Endometrial microvascular endothelial cells (primary cell): Measurements from ENCODE around the gene MED22. TPM values are rescaled to one million over a fixed set of nuclear protein-coding genes. Genes with fewer than 3 reads are reported as not detected.

Experiments
- in situ Hi-C: cut with HindIII; loops from 2 replicates; pipeline ENCODE4 v1.10.0; 2017; ENCODE audit warnings: low sequenced_read_pairs, low pct_unique_long_range_greater_than_20kb; ENCODE audit errors: inconsistent ontology term
- total RNA-seq: library from RNA; depleted of rRNA; stranded (reverse); fragments of >200 nt; gene quantifications from one replicate; pipeline ENCODE4 v1.2.3, GENCODE V29; 2015; ENCODE audit errors: inconsistent ontology term

The MED22 gene
- total RNA-seq, 1 donor from 2014 or later = 20.3 TPM

DNA sequence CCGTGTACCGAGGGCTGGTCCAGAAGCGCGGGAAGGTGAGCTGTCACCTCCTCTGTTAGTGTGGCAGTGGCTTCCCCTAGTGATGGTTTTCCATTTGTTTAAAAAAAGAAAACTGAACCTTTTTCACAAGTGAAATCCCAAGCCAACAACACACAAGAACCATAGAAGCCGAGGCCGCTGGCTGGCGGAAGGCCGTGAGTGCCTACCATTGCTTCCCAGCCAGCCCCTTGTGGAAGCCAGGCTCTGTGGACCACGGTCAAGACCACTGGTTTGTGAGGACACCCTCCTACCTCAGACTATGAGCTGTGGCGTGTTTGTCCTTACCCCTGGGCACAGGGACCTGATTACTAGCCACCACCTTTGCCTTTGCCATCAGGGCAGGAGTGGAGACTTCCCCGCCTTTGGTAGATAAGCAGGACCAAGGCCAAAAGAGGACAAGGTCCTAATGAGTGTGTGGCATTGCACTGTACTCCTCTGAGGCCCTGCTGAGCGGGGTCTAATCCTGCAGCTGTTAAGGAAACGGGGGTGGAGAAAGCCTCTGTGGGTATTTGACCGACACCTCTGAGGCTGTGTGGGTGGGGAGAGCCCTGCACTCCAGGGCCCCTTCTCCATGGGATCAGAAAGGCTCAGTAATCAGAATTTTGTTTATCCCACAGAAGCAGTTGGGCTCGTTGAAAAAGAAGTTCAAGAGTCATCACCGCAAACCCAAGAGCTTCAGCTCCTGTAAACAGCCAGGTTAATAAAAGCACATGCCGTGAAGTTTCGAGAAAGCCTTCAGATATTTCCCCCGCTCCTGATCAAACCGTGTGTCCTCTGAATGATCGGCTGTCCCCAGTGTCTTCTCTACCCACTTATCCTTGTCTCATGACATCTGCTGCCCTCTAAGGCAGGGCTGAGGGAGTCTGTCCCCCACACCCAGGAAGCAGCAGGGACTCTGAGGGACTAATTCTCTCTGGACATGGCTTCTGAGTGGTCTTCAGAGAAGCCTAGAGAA, 12.8 kb upstream of the MED22 start:
- in situ Hi-C loops = no loop called here

DNA sequence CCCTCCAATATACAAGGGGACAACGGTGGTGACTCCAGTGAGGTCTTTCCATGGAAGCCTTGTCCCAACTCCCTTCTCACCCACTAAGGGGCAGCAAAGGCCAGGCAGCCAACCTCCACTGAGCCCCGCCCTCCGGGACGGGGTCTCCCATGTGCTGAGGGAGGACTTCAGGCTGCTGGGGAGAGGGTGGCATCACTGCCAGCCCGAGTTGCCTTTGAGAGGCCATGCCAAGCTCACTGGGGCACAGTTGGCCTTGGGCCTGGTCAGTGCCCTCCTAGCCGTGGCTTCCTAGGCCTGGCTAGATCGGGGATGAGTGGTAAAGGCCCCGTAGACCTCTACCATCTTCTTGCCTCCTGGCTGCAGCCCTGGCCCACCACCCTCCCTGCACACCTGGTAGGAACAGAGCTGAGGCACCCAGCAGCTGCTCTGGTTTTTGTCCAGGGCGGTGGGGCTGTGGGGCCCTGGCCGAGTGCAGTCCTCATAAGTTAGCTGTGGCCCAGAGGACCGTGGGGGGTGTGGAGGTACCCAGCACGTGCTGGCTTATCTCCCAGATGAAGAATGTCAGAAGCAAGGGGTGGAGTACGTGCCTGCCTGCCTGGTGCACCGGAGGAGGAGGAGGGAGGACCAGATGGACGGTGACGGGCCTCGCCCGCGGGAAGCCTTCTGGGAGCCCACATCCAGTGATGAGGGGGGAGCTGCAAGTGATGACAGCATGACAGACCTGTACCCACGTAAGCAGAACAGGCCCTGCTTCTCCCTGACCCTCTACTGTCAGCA, 11.7 kb upstream of the MED22 start:
- in situ Hi-C loops = no loop called here

DNA sequence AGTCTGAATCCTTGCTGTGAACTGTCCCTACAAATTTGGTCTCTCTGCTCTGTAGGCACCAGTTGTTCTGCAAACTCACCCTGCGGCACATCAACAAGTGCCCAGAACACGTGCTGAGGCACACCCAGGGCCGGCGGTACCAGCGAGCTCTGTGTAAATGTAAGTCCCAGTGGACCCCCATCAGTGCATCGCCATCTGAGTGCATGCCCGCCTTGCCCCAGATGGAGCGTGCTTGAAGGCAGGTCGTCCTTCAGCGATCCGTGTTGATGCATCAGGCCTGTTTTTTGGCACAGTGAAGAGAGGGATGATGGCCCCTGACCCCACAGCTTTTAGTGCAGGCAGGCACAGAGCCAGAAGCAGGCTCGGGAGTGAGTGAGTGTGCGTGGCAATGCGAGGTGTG, 9.7 kb upstream of the MED22 start:
- in situ Hi-C loops = no loop called here

DNA sequence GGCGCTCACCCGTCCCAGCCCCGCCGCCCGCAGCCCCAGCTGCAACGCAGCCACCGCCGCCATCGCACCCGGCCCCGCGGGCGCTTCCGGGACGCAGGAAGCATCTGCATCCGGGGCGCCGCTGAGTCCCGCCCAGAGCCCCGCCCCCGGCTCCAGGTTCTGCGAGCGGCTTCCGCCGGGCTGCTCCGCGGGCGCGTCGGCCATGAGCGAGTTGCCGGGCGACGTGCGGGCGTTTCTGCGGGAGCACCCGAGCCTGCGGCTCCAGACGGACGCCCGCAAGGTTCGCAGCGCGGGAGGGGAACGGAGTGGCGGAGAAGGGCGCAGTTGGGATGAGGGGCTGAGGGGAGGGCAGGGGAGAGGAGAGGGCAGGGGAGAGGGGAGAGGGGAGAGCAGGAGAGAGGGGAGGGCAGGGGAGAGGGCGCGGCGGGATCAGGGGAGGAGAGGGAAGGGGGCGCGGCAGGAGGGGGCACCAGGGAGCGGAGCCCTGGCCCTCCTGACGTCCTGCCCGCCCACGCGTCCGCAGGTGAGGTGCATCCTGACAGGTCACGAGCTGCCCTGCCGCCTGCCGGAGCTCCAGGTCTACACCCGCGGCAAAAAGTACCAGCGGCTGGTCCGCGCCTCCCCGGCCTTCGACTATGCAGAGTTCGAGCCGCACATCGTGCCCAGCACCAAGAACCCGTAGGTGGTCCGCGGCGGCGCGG, 8.6 kb upstream of the MED22 start, which contains the start of the genes SURF1 and SURF2:
SURF1 (minus strand) TSS at position 97 of the 701 bp plus-strand sequence; CDS start at position 63, 34 bp downstream.
SURF2 (plus strand) TSS at position 160 of the 701 bp plus-strand sequence; CDS start at position 203, 43 bp downstream.
- in situ Hi-C loops = no loop called here

DNA sequence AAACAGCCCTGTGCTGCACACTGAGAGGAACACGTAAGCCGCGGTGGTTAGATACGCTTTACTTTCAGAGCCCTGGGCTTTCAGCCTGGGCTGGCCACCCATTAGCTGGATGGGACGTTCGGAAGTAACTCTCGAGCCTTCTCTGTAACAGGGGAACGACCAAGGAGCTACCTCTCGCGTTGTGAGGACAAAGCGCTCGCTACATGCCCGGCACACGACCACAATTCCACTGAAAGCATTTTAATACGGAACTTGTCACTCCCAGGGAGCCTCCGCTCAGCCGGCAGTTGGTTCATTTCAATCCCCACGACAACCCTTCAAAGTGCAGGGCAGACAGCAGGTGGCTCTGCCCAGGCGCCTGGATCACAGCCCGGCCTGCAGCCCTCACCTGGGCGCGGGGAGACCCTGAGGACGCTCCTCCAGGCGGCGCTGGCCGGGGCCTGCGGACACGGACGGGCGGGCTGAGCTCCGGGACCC, 8.0 kb upstream of the MED22 start:
- in situ Hi-C loops = no loop called here

DNA sequence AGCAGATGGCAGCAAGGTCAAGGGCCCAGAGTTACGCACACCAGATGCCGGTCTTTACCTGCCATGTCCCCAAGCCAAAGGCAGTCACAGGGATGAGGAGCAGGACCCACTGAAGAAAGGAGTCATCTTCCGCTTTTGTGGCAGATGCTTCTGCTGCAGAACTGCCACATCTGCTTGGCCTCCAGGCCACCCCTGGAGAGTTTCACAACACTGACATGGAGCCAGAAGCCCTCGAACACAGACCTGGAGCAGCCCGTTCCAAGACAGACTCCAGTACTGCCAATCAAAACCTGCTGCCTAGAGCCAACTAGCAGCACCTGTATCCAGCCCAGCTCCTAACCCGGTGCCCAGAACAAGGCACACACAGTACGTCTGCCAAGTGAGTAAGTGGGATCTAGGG, 6.8 kb upstream of the MED22 start:
- in situ Hi-C loops = no loop called here

DNA sequence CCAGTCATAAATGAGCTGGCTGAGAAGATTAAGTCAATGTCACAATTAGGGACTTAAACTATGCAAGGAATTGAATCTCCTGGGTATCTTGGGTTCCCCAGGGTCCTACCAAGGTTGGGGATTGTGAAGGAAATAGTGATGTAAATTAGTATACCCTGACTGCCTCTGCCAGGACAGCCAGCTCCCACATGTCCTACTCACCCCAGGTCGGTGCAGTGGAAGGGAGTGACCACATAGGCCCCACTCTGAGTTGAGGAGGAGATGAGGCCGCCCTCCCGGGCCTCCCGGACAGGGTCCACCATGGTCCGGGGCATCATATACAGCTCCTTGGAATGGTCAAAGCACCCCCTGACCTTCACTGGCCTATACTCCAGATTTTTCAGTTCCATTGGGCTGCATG, 5.6 kb upstream of the MED22 start:
- in situ Hi-C loops = no loop called here

DNA sequence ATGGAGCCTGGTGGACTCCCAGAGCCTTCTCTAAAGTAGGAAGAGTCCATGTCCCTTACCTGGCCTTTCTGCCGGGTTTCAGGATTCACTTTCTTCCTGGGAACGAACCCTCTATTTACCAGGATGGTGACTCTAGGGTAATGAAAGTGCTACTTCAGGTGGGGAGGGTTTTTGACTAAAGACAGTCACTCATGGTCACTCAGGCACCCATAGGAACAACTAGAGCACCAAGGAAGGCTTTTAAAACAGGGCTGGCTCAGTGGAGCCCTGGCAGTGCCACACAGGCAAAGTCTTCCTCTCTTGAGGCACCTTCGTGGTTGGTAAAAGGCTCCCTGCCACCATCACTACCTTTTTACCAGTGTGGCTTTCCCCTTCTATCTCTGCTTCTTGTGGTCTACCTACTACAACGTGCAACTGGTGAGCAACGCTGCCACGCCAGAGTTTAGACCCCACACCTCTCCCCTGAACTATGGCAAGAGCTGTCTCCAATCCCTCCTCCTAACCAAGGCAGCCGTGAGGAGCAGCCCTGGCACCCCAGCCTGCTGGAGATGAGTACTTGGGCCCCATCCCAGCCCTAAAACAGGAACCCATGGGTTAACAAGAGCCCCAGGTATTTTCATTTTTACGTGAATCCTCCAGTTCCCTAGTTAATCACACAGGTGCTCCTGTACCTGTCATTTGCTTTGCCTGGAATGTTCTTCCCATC, 4.9 kb upstream of the MED22 start:
- in situ Hi-C loops = no loop called here

DNA sequence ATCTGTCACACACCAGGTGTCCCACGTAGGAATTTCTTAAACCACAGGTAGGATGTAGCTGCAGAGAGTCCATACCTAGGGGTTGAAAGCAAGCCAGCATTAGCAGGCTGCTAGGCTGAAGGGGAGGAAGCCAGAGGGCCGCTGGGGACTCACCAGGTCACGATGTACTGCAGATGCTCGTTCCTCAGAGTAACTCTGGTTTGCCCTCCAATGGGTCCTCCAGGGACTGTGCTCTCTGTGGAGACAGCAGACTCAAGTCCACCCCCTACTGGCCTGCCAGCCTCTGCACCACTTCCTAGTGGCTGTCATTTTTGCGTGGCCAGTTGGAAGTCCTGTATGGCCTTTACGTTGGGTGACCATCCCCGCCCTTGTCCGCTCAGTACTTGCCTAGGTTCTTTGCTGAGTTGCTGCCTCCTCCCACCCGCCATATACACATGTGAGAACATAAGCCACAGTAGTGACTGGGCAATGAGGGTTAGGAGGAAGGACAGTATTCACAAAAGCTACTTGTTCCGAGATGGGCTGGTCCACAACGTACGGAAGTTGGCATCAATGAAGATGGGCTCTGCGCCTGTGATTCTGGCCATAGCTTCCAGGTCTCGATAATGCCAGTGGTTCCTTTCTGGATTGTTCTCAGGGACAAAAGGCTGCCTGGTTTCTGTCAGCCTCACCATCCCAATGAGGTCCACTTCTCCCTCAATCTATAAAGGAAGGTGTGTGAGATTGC, 4.1 kb upstream of the MED22 start:
- in situ Hi-C loops = no loop called here

DNA sequence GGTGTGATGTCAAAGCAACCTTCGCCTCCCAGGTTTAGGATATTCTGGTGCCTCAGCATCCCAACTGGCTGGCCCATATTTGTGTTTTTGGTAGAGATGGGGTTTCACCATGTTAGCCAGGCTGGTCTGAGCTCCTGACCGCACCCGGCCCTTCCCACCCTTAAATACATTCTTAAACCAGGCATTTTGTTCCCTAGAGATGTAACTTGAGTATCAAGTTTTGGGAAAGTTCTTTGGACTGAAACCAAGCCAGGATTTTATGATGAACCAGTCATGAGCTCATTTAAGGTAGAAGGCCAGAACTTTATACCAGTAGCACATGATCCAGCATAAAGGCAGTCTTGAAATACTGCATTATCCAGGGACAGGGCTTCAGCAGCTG, 3.6 kb upstream of the MED22 start:
- in situ Hi-C loops = no loop called here

DNA sequence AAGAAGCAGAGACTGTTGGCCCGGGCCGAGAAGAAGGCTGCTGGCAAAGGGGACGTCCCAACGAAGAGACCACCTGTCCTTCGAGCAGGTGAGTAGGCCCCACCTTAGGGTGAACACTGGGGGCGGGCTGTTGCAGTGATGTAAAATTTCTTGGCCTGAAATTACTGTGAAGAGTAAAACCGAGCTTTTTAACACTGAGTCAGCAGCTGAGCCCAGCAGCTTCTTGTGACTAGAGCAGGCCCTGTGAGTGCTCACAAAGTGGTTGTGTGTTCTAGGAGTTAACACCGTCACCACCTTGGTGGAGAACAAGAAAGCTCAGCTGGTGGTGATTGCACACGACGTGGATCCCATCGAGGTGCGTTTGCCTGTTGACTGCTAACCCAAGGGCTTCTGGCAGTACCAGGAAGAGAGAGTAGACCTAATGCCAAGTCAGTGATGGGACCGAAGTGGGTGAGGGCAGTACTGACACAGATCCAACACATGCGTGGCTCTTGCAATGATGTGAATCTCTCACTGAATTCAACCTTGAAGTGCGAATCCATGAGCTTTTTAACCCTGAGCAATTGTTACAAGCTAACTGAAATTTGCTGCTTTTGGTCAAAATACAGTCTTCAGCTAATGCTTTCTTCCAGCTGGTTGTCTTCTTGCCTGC, 2.2 kb upstream of the MED22 start:
- in situ Hi-C loops = no loop called here

DNA sequence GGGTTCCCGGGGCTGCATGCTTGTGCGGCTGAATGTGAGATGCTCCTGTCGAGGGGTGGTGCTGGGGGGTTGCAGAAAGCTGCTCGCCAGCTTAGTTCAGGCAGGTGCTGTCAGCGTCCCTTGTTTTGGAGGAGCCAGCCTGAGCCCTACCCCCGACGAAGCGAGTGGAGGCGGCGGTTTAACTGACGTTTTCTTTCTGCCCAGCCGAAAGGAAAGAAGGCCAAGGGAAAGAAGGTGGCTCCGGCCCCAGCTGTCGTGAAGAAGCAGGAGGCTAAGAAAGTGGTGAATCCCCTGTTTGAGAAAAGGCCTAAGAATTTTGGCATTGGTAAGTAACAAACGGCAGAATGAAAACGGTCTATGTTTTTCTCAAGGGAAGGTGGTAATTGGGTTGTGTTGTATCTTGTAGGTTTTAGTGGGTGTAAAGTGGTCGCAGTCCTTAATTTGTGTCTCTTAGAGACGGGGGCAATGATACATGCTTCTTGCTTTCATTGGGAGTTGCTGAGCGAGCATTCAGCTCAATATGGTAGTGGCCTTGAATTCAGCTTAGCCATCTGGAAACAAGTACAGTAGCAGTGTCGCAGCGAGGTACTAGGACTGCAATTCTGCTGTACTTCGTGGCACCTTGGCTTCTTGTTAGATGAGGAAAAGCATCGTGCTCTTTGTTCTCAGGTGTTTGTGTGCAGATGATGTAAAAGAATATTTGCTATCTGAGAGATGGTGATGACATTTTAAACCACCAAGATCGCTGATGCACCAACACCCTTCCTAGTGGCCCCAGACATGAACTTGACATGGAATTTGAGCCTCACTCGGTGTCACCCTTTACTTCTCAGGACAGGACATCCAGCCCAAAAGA, 1.0 kb upstream of the MED22 start:
- in situ Hi-C loops = no loop called here

DNA sequence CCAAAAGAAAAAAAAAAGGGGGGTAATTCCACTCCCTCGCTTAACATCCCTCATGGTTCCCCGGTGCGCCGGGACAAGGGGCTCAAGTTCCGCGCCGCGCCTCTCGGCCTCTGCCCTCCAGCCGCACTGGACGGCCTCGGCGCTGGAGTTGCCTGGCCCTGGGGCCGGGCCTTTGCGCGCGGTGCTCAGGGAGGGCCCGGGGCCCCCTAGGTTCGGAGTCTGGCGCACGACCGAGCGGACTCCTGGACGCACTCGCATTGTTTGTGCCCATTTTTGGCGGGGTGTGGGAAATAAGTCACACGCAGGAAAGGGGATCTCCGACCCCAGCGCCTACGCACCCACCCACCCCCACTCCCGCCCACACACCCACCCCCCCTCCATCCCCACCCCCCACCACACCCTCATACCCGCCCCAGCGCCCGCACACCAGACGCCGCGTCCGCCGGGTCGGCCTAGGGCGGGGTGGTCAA, 381 bp downstream of the MED22 start:
- in situ Hi-C loops = no loop called here

DNA sequence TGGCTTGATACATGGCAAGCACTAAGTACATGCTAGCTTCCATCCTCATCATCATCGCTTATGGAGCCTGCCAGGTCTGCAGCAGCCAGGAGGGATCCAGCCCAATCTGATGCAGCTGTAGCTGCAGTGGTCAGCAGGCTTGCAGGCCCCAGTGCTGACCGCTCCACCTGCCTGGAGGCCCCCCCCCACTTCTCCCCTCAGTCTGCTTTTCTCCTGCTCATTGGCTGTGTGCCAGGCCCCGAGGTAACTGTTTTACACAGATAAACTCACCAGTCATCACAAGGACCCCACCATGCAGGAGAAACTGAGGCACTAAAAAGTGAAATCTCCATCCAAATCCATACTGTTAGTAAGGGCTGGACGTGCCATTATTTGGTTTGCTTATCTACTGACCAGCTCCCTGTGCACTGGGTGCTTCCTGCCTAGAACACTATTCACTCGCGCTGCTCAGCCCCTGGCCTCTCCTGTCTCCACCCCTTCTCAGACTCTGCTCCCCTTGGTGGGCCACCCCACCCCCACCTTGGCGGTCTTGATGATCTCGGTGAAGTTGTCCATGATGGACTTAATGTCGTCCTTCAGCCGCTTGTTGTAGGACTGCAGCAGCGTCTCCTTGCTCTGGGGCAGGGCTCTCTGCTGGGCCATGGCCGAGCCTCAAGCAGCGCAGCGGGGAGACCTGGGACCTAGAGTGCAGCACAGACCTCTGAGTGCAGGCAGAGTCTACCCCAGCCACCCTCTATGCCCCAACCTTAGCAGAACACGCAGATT, 1.7 kb downstream of the MED22 start:
- in situ Hi-C loops = no loop called here

DNA sequence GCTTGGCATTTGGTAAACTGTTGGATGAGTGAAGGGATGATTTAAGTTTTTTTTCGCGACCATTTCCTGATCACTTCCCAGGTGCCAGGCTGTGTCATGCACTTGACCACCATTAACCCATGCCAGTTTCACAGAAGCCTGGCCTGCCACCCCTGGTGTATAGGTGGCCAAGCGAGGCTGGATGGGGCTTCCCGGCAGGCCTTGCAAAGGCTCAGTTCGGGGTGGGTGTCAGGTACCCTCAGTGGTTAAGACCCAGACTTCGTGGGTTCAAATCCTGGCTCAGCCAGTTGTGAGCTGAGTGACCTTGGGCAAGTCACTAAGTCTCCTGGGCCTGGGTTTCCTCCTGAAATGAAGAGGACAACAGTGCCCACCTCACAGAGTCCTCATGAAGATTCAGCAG, 2.3 kb downstream of the MED22 start:
- in situ Hi-C loops = no loop called here

DNA sequence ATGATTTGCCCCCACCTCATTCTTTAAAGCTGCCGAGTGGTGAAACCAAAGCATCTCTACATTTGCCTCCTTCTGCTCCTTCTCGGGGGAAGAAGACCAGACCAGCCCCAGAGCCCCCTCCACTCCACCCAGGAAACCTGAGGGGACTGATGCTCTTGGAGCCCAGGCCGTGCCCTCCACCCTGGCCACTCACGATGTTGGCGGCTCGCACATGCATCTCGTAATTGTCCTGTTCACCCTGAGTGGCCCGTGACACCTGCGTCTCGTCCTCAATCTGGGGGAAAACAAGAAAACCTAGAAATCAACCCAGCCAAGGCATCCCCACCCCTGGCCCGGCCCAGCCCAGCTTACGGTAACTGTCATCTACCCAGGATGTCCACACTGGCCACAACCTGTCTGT, 3.0 kb downstream of the MED22 start:
- in situ Hi-C loops = no loop called here
